Stimulated activated CD4-positive, alpha-beta T cell treated with anti-CD3 and anti-CD28 coated beads, Interleukin-4, amount 100 ng/mL, for 48 hours (primary cell): ENCODE results near the gene EFR3B.

Source experiments
- DNase-seq, 2 donors: peaks; one replicate each; pipeline ENCODE4 v3.0.0-alpha.2; 2020; ENCODE audit warnings: low read depth in 2 of 2

EFR3B gene

DNA sequence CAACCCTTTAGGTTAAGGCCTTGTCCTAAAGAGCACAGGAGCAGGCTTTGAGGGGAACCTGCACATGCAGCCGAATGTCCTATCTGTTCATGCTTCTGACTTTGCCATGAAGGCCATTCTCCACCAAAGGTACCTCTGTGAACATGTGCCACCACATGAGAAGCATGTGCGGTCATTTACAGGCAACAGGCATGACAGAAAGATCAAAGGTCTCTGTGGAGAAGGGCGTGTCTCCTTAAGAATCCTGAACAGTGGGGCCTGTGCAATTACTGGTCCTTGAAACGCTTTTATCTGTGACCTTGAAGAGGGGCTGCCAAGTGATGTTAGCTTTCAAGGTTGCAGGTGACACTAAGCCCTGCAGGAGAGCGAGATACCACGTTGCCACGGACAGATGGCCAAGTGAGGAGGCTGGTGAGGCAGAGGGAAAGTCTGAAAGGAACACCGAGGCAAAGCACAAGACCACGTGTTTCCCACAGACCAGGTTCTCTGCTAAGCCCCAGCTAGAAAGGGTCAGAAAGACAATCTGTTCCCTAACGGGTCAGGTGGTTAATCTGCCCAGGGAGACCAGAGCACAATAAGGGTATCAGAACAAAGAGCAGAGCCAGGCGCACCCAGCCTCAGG is 146.0 kb downstream of the EFR3B start:
- no peak for DNase-seq

DNA sequence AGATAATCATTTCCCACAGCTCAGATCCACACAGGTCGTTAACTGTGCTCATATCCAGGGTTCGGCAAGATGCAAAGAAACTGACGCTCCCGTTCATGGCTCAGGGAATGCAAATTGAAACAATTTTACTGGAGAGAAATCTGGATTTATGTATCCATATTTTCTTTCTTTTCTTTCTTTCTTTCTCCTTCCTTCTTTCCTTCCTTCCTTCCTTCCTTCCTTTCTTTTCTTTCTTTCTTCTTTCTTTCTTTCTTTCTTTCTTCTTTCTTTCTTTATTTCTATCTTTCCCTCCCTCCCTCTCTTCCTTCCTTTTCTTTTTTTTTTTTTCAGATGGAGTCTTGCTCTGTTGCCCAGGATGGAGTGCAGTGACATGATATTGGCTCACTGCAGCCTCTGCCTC is 146.5 kb downstream of the EFR3B start:
- DNase-seq, result no peak

DNA sequence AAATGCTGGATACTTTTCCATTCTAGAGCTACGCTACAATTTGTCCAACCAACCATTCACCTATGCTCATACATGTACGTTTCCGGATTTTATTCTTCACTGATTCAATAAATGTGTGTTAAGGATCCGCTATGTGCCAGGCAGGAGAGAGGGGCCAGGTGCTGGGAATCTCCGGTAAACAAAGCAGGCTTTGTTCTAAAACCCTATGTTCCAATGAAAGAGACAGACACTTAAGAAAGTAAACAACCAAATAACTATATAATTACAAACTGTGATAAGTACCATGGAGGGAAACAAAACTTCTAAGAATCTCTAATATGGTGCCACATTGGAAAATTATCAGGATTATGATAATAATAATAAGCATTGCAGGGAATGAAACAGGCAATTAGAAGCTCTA is 148.7 kb downstream of the EFR3B start:
- DNase-seq, result no peak

- no peak for DNase-seq
Measured at GRCh38 chr2:25194576-25195122, 152.8 kb downstream of the EFR3B start.

- no peak for DNase-seq
Measured at GRCh38 chr2:25197336-25198208, 155.7 kb downstream of the EFR3B start.

DNA sequence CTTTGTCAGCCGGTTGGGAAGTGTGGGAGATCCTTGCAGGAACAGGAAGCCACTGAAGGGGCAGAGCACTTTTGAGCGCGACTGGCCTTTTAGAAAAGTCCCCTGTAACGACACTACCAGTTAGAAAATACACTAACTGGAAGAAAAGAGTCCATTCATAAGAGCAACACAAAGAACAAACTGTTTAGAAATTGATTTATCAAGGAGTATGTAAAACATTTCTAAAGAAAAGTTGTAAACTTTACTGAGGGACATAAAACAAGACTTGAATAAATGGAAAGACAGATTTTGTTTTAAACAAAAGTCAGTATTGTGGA is 156.3 kb downstream of the EFR3B start:
- DNase-seq, result no peak

GRCh38 chr2:25198576-25198975 is 156.7 kb downstream of the EFR3B start:
- no peak for DNase-seq

GRCh38 chr2:25201265-25201664 is 159.4 kb downstream of the EFR3B start:
- no peak for DNase-seq

GRCh38 chr2:25201794-25202193 is 159.9 kb downstream of the EFR3B start:
- no peak for DNase-seq

- DNase-seq, result no peak
Measured at GRCh38 chr2:25202275-25202674, 160.4 kb downstream of the EFR3B start.

GRCh38 chr2:25204190-25204838 is 162.4 kb downstream of the EFR3B start:
- DNase-seq, result no peak

- no peak for DNase-seq
Measured at GRCh38 chr2:25207078-25207545, 165.2 kb downstream of the EFR3B start.
